Bronchus fibroblast of lung (primary cell): ENCODE data around the gene KCTD20. TPM values are rescaled to one million over a fixed set of nuclear protein-coding genes. Genes with fewer than 3 reads are reported as not detected.

ENCODE experiments used
- total RNA-seq: library from RNA; depleted of rRNA; stranded (reverse); fragments of >200 nt; gene quantifications from 2 replicates; pipeline ENCODE4 v1.2.3, GENCODE V29; 2015

KCTD20 gene
- 37.5 and 40.9 TPM in 2 replicates for total RNA-seq

GRCh38 chr6:36442671-36443470 is at the start of gene KCTD20, which contains the start of gene PXT1:
Gene KCTD20, plus strand, starts transcription at chr6:36443000. Its CDS starts 27,098 bp downstream, at chr6:36470098.
Gene PXT1, minus strand, starts transcription at chr6:36442854. Its CDS starts 16,772 bp downstream, at chr6:36426082.

Other genes starting within 250 kb of the KCTD20 start
- 7.6 TPM in 2 replicates for gene BRPF3, start 246.3 kb upstream of the KCTD20 start, total RNA-seq
- not detected in 2 replicates for gene PNPLA1, start 172.9 kb upstream of the KCTD20 start, total RNA-seq
- gene BNIP5, start 106.1 kb upstream of the KCTD20 start, total RNA-seq, result not detected in 2 replicates
- 0.30 TPM in 1 of 2 replicates, not detected in the other for gene ETV7, start 55.3 kb upstream of the KCTD20 start, total RNA-seq
- not detected in 2 replicates for gene PXT1, start 146 bp upstream of the KCTD20 start, total RNA-seq
- 14.9 and 18.0 TPM in 2 replicates for gene STK38, start 104.5 kb downstream of the KCTD20 start, total RNA-seq
- gene SRSF3, start 151.4 kb downstream of the KCTD20 start, total RNA-seq, result 112 and 130 TPM in 2 replicates
- 267 and 277 TPM in 2 replicates for gene CDKN1A, start 235.7 kb downstream of the KCTD20 start, total RNA-seq